Middle frontal gyrus (tissue), 1 donor: ENCODE measurements around the gene WNT3.

Source experiments
- DNase-seq: peaks from one replicate; pipeline ENCODE4 v3.0.0-alpha.2; 2015; ENCODE audit warnings: low spot score; ENCODE audit errors: extremely low spot score

The WNT3 gene

DNA sequence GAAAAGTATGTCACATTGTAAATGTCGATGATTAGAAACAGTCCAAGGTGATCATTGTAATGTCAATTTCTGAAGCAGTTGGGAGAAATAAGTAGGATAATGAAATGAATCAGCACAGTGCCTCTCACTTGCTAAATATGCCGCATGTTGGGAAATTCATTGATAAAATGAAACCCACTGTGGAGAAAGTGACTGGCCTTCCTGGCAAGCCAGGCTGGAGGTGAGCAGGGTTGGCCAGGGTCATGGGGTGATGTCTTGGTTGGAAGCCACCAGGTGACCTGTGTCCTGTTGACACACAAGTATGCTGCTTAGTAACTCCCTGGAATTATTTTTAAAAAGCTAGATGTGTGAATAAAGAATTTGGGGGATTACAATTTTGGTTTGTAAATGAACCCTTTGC lies 18.0 kb upstream of the WNT3 start:
- no peak for DNase-seq

DNA sequence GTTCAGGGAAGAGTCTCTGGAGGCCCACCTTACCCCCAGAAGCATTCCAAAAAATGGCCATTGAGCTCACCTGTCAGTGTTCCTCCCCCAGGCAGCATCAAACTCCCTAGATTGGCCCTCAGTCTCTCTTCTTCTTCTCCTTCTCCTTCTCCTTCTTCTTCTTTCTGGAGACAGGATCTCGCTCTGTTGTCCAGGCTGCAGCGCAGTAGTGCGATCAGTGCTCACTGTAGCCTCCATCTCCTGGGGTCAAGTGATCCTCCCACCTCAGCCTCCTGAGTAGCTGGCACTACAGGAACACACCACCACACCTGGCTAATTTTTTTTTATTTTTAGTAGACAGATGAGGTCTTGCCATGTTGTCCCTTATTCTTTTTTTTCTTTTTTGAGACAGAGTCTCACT lies 16.4 kb upstream of the WNT3 start:
- no peak for DNase-seq

DNA sequence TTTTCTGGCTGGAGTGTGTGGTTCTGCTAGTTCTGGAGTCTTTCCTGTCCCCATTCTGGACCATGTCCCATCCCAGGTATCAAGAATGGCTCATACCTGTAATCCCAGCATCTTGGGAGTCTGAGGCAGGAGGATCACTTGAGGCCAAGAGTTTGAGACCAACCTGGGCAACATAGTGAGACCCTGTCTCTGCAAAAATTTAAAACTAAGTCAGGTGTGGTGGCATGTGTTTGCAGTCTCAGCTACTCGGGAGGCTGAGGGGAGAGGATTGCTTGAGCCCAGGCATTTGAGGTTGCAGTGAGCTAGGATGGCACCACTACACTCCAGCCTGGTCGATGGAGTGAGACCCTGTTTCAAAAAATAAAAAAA lies 15.3 kb upstream of the WNT3 start:
- DNase-seq: no peak

DNA sequence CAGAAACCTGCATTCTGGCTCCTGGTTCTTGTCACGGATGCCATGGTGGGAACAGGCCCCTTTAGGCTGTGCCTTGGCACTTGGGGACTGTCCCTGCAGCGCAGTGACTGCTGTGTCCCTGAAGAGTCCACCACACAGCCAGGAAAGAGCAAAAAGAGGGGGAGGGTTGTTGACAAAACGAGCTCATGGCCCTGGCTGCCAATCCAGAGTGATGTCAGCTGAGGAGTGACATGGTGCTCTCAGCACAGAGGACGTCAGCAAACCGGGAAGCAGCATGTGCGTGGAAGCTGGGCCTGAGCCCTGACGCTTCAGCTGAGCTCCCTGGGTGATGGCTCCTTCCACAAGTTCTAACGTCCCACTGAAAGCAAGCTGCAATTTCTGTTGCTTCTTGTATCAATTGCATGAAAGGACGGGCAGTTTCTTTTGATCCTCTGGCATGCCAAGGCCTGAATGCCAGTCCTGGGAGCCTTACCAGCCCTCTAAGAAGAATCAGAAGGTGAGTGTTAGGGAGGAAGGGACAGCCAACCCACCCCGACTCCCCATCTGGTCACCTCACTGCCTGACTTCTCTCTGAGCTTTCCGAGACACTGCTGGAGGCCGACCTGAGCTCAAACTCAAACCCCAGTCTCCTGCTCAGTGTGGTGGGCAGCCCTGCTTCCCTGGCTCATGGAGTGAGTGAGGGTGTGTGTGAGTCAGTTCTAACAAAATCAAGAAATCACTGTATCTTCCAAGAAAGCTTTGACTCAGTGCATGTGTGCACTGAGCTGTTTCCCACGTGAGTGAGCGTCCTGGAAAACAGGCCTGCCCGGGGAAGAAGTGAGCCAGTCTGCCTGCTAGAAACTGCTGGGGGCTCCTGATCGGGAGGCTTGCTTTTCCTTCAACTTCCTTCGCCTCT lies 14.7 kb upstream of the WNT3 start:
- DNase-seq: no peak

DNA sequence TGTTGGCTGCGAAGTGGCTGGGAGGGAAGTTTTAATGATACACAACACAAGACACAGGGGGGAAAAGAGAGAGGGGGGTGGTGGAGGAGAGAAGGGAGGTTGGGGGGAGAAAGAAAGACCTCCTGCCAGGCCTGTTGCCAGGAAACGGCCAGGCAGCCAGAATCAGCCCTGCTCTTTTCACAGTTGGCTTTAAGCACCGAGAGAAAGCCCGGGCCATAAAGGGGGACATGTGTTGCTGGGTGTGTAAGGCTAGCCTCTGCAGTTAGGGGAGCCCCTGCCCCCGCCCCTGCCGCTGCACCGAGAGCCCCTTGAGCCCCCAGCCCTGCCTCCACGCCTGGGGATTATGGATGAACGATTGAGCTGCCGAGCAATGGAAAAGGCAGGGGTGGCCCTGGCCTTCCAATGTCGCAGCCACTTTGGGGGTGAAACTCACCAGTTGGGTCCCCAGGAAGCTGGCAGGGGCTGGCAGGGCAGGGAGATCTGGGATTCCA lies 13.9 kb upstream of the WNT3 start:
- DNase-seq: no peak

DNA sequence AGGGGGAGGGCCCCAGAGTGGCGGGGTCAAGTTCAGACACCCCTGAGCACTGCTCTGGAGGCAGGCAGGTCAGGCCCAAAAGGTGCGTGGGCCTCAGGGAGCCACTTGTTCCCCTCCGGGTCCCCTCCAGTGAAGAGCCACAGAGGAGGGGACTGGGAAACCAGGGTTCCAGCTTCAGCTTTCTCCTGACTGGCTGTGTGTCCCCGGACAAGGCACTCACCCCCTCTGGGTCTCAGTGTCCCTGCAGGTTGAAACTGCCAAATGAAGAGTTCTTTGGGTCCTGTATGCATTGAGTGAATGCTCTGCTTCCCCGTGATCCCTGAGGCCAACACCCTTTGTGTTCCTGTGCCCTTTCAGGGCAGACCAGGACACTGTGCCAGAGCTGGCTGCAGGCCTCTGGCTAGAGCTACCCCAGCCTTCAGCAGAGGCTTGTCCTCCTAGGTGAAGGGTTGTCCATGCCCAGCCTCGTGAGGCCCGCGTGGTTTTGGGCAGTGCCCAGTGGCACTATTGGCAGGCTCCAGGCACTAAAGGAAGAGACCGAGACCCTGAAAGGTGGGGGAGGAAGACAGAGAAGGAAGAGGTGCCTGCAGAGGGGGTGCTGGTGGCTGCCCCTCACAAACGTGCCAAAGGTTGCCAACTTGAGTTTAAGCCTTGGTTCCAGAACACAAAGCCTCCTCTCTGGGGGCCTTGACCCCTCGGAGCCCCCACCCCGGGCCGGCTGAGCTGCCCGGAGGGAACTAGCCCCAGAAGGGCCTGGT lies 13.3 kb upstream of the WNT3 start:
- DNase-seq: no peak

DNA sequence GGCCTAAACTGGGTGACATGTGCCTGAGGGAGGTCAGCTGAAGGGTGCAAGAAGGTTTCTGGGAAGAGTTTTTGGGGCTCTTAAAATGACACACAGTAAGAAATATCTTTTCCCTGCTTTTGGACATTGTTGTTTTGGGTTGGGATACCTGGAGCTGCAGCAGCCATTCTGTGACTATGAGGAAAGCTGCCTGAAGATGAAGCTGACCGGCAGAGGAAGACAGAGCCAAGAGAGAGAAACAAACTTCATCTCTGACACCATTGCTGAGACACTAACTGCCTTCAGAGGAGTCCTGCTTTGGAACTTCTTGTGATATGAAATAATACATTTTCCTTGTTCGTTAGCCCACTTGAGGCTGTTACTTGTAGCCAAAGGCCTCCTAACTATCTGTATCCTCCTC lies 8.8 kb upstream of the WNT3 start:
- no peak for DNase-seq

DNA sequence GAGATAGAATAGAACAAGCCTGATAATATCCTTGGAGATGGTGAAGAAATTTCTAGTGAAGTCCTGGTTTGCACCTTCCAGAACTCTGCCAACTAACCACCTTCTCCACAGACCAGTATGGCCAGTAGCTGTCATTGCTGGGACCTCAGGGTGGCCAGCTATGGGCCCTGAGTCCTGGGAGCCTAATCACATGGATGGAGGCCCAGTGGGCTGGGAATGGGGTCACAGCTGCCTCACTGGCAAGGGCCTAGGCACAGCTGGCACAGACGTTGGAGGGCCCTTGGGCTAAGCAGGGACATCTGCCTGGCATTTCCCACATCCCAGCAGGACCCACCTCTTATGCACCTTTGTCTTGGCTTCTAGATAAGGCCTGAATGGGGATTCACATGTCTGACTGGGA lies 7.6 kb upstream of the WNT3 start:
- DNase-seq: no peak

DNA sequence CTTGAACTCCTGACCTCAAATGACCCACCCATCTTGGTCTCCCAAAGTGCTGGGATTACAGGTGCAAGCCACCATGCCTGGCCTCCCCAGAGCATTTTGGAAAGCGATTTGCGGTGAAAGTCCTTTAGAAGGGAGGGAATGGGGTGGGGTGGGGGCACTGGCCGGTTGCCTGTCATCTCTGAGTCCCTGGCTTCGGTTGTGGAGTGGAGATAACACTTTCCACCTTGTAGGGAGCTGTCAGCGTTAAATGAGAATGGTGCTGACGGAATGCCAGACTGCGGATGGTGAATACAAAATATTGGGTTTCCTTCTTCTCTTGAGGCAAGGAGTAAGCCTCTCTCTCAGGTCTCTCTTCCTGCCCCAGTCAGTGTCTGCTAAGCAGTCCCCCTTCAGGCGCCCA lies 5.2 kb upstream of the WNT3 start:
- DNase-seq: no peak

DNA sequence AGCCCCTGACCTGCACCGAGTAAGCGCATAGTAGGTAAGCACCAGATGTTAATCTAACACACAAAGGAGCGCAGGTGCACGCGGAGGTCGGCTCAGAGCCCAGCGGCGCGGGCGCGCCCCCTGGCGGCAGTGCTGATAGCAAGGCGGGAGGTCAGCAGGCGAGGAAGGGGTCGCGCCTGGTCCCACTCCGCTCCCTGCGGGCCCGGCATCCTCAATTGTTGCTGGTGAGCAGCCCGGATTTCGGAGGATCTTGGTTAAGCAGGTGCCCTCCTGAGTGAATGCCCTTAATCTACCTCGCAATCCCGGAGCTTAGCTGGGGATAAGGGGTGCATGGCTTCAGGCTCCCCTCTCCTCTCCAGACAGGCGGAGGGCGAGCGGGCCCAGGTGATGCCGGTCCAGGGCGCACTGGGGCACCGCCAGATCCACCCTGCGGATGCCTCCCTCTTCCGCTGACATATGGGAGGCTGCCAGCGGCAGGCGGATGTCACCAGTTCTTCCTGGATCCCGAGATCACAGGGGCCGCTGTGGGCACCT lies 4.0 kb upstream of the WNT3 start:
- DNase-seq: no peak

DNA sequence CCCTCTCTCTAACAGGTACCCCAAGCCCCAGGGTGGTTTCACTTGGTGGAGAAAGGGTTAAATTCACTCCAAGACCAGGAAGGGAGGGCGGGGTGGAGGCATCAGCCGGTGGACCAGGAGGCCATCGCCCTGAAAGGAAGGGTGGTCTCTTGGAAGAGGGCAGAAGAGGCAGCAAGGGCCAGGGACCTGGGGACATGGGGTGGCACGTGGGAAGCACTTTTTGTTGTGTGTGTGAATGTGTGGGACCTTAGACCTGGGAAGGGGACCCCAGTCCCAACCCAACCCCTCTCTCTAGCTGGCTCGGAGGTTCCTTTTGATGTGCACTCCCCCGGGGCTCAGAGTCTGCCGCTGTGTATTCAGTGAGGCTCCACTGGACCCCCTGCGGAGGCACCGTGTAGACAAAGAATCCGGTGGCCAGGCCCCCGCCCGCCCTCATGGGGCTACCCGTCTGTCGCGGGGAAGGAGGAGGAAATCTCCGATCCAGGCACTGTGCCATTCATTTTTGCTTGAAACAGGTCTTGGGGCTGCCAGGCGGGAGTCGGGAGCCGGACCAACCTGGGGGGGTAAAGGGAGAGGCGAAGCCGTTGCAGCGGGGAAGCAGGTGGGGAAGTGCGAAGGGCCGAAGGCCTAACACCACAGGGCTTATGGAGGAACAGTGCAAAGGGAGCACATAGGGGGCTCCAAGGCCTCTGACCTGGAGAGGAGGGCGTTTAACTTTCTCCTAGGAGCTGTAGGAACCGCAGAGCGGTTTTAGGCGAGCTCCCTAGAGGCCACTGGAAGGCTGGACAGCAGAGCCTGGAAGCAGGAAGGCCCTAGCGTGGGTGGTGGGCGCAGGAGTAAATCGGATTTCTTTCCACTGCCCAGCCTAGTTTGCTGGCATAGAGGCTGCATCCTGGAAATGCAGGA lies 3.2 kb upstream of the WNT3 start:
- DNase-seq: no peak

DNA sequence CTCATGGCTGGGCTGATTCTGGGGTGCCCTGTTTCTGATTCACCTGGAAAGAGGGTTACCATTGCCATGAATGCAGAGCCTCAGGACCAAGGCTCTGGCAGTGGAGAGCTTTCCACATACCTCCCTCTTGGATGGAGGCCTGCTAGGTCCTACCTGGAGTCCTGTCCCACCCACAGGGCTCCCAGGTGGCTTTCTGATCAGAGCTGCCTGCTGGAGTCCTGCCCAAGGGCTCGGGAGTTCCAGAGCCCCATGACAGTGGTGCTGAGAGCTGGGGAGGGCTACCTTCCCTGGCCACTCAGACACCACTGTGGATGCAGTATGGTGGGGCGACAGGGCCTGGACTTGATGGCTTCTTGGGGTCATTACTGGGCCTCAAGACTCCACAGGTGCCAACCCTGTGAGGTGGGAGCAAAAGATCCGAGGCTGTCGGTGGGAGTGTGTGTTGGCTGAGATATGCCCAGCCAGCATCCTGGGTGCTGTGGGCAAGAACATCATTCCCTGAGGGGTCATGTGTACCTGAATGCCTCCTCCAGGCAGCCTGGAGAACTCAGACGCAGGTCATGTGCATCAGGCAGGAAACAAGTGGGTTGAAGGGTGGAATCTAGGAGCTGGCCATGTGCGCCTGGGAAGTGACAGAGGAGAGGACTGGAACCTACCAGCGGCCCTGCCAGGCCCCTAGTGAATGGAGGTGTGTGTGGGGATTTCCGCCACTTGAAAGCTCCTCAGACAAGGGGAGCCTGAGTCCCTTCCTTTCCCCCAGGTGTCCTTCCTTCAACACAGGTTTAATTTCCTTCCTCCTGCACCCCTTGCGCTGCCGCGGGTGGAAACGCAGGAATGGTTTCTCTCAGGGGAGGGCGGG lies 2.3 kb upstream of the WNT3 start:
- no peak for DNase-seq

DNA sequence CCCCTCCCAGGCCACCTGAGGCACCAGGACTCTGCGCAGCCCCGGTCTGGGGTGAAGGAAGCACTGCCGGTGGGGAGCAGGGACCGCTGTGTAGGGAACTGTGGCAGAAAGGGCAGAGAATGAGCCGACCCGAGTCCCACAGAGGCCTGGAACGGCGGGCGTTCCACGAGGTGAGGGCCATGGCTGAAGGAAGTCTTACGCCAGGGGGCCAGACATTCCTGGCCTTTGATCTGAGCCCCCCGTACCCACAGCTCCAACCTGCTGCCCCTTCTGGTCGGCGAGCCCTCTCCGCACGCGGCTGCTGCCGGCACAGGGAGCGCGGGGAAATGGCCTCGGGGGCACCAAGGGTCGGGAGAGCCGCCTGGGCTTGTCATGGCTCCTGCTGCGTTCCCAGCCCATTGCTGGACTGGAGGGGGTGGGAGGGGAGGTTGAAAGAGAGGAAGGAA lies 1.4 kb upstream of the WNT3 start:
- no peak for DNase-seq

DNA sequence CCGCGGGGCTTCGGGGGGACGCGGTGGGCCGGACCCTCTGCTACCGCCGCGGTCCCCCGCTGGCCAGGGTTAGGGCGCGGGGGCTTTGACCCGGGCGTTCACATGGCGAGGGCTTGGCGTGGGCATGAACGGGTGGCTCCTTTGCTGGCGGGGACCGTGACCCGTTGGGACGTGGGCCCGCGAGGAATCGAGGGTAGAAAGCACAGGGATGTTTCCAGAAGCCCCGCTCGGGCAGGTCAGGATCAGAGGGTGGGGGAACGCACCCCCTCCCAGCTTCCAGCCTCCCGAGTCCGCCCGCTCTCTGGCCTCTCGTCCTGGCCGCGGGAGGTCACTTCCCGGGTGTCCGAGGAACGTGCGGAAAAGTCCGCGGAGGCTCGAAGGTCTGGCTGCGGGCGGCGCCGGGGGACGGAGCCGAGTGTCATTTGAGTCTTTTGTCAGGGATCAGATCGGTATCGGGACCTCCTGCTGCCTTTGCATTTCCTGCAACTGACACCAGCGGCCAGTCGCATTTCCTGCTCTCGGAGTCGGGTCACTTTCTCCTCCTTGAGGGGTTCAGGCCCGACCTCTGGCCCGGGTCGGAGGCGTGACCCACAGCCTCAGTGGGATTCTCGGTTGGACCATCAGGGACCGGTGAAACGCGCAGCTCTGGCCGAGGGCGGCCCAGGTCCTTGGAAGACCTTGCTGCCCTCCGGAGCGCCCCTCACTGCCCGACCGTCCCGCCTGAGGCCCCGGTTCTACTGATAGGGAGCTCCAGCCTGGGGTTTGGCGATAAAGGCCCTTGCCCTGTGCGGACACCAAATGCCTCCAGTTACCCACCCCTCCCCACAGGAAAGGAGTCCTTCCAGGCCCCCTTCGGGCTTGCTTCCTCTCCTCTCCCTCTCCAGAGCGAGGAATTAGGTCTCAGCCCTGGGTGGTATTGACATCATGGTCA lies 702 bp upstream of the WNT3 start:
- no peak for DNase-seq

DNA sequence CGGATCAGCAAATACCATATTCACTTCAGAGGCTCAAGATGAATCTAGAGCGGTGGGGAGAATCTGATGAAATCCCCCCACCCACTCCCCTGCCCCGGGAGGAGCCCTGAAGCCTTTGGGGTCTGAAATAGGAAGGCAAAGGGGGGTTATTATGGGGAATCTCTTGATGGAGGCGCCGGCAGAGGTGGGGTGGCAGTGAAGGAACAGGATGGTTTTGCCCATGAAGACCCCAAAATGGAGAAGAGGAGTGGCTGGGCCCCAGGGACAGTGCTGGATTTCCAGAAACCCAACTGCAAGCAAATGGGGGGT lies 637 bp downstream of the WNT3 start:
- DNase-seq: no peak

DNA sequence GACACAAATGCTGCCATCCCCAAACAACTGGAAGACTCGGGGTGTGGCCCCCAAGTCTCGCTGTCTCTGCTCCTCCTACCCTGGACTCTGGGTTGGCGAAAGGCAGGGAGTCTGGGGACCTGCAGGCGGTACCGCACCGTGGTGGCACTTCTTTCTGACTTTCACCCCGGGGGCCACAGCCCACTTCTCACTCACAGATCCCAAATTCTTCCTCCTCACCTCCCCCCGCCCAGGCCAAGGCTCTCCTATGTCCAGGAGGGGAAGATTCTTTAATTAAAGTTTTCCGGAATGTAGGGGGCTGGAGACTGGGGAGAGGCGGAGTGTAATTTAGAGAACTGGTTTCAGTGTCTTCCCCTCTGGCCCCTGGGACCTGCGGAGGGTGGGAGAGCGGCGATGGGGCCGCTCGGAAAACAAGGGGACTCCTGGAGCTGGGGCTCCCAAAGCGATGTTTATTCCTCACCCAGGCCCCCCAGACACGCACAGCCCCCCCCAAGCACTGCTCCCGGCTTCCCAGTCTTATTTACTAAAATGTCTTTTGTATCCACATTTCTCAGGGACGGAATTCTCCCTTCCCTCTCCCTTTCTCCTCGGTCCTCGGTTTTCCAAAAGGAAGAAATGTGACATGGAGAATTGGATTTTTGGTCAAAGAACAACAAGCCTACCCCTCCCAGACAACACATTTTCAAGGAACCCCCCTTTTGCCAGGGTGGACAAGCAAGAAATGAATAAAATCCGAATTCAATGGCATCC lies 1.2 kb downstream of the WNT3 start:
- DNase-seq: no peak

DNA sequence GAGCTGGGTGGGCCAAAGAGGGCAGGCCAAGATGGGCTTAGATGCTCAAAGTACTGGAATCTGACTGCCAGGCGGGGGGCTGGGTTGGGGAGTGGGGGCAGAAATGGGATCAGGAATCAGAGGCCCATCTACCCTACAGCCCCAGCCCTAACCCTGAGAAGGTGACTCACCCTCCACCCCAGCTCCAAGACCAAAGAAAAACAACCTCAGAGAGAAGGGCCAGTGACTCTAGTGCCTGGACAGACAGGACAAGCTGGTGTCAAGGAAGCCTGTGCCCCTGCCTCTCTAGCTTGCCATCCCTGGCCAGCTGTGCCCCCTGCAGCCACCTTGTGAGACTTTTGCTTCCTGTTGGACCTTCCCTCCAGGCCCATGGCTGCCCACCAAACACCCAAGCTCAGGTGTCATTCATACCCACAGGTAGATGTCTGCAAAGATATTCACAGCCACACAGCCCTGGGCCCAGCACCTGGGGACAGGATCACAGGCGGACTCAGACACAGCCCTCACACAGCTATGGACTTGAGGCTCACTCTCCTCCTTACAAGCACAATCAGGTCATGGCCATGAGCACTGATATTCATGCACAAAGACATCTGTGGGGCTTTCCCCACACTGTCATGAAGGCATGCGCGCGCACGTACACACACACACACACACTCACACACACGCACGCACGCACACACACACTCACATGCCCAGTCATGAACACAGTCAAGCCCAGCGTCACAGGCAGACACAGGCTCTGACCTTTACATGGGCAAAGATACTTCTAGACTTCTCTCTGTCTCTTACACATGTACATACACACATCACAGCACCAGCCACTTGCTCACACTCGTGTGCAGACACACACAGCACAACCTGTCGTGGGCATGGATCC lies 2.8 kb downstream of the WNT3 start:
- DNase-seq: no peak

DNA sequence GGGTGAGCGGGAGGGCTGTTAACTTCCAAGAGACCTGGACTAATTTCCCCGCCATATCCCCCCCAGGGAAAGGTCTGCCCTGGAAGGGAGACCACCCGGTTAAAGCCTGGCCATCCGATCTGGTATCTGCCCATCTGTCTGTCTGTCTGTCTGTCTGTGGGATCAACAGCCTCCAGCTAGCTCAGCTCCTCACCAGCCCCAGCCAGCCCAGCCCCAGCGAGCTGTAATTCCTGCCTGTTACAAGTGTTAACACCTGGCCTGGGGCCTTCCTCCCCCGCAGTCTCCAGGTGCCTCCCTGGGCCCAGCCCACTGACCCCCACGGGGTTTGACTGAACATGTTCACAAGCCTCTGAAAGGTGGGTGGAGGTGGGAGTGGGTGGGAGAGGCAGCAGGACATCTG lies 4.0 kb downstream of the WNT3 start:
- no peak for DNase-seq
